GM21576 (cell line): ENCODE results near the gene ZBTB5.

Source experiments
- ATAC-seq: cut with Tn5 transposase; IDR thresholded peaks from one replicate; pipeline ENCODE4 v1.9.1; 2021; ENCODE audit warnings: mild to moderate bottlenecking, moderate library complexity; ENCODE audit not compliant: unreplicated experiment

Gene ZBTB5

GRCh38 chr9:37453827-37454226 is 11.4 kb downstream of the ZBTB5 start:
- no peak for ATAC-seq

GRCh38 chr9:37452611-37453010 is 12.6 kb downstream of the ZBTB5 start:
- no peak for ATAC-seq

GRCh38 chr9:37451628-37452027 is 13.6 kb downstream of the ZBTB5 start:
- no peak for ATAC-seq

- no peak for ATAC-seq
Observed at GRCh38 chr9:37449862-37450632, 15.2 kb downstream of the ZBTB5 start.

GRCh38 chr9:37447111-37447510 is 18.1 kb downstream of the ZBTB5 start:
- no peak for ATAC-seq

GRCh38 chr9:37446401-37446800 is 18.8 kb downstream of the ZBTB5 start:
- no peak for ATAC-seq

GRCh38 chr9:37445832-37446231 is 19.4 kb downstream of the ZBTB5 start:
- no peak for ATAC-seq

GRCh38 chr9:37444890-37445289 is 20.4 kb downstream of the ZBTB5 start:
- ATAC-seq: no peak

- ATAC-seq: no peak
Observed at GRCh38 chr9:37443566-37443965, 21.7 kb downstream of the ZBTB5 start.

GRCh38 chr9:37442556-37442955 is 22.7 kb downstream of the ZBTB5 start:
- no peak for ATAC-seq

- no peak for ATAC-seq
Observed at GRCh38 chr9:37441776-37442370, 23.4 kb downstream of the ZBTB5 start.

- no peak for ATAC-seq
Observed at GRCh38 chr9:37438359-37438758, 26.9 kb downstream of the ZBTB5 start.

GRCh38 chr9:37437621-37438020 is 27.6 kb downstream of the ZBTB5 start:
- no peak for ATAC-seq

- ATAC-seq: no peak
Observed at GRCh38 chr9:37437010-37437409, 28.2 kb downstream of the ZBTB5 start.

- no peak for ATAC-seq
Observed at GRCh38 chr9:37436540-37436939, 28.7 kb downstream of the ZBTB5 start.

GRCh38 chr9:37433867-37434371 is 31.3 kb downstream of the ZBTB5 start:
- no peak for ATAC-seq

- no peak for ATAC-seq
Observed at GRCh38 chr9:37432020-37432419, 33.2 kb downstream of the ZBTB5 start.

GRCh38 chr9:37430841-37431597 is 34.2 kb downstream of the ZBTB5 start:
- no peak for ATAC-seq

- no peak for ATAC-seq
Observed at GRCh38 chr9:37429441-37430285, 35.6 kb downstream of the ZBTB5 start.

GRCh38 chr9:37428345-37428744 is 36.9 kb downstream of the ZBTB5 start:
- ATAC-seq: no peak

GRCh38 chr9:37426846-37427245 is 38.4 kb downstream of the ZBTB5 start:
- no peak for ATAC-seq
